ENCODE data around the gene USP6NL. TPM values are rescaled to one million over a fixed set of nuclear protein-coding genes. Genes with fewer than 3 reads are reported as not detected.
A peak's percentile ranks its signal among the peaks of the same experiment; 100 is the strongest.

The USP6NL gene
- total RNA-seq, 1 donor from 2014 or later: 29.6 TPM

GRCh38 chr10:11609052-11609451 lies 2.4 kb downstream of the USP6NL start:
- Mint-ChIP-seq H3K27me3 (no peaks in the 10 kb centered on the region), H3K4me3 (peak overlapping the region; percentile 78), H3K27ac (no peak overlapping the region), H3K4me1 (ENCODE audit: unreplicated experiment) (peaks cover 29% of the 10 kb centered on the region), H3K36me3 (no peaks in the 10 kb centered on the region), H3K9me3 (no peaks in the 10 kb centered on the region)
- DNase-seq (ENCODE audit: extremely low spot score, unreplicated experiment): no peak
- no peak for TF ChIP-seq CTCF (conservative IDR thresholded peaks at IDR 0.05)

- no peak for TF ChIP-seq CTCF (conservative IDR thresholded peaks at IDR 0.05)
- Mint-ChIP-seq H3K27ac (no peak overlapping the region), H3K36me3 (no peaks in the 10 kb centered on the region), H3K9me3 (no peaks in the 10 kb centered on the region), H3K27me3 (no peaks in the 10 kb centered on the region), H3K4me1 (ENCODE audit: unreplicated experiment) (peaks cover 32% of the 10 kb centered on the region), H3K4me3 (peak overlapping the region; percentile 78)
- DNase-seq (ENCODE audit: extremely low spot score, unreplicated experiment): no peak
Measured at GRCh38 chr10:11608159-11609013, 3.1 kb downstream of the USP6NL start.

GRCh38 chr10:11605807-11606408 lies 5.5 kb downstream of the USP6NL start:
- Mint-ChIP-seq H3K4me3 (no peak overlapping the region), H3K27ac (no peak overlapping the region), H3K36me3 (no peaks in the 10 kb centered on the region), H3K27me3 (no peaks in the 10 kb centered on the region), H3K9me3 (no peaks in the 10 kb centered on the region), H3K4me1 (ENCODE audit: unreplicated experiment) (peaks cover 38% of the 10 kb centered on the region)
- DNase-seq (ENCODE audit: extremely low spot score, unreplicated experiment): no peak
- TF ChIP-seq CTCF (conservative IDR thresholded peaks at IDR 0.05): no peak

- Mint-ChIP-seq H3K27me3 (no peaks in the 10 kb centered on the region), H3K4me3 (no peak overlapping the region), H3K27ac (no peak overlapping the region), H3K36me3 (peaks cover 3% of the 10 kb centered on the region), H3K9me3 (no peaks in the 10 kb centered on the region), H3K4me1 (ENCODE audit: unreplicated experiment) (peaks cover 38% of the 10 kb centered on the region)
- no peak for TF ChIP-seq CTCF (conservative IDR thresholded peaks at IDR 0.05)
- DNase-seq (ENCODE audit: extremely low spot score, unreplicated experiment): no peak
Measured at GRCh38 chr10:11604865-11605650, 6.4 kb downstream of the USP6NL start.

GRCh38 chr10:11603741-11604140 lies 7.7 kb downstream of the USP6NL start:
- H3K4me1 Mint-ChIP-seq (ENCODE audit: unreplicated experiment): peaks cover 30% of the 10 kb centered on the region

More at GRCh38 chr10:11603741-11604140, 7.7 kb downstream of the USP6NL start:
- TF ChIP-seq CTCF (conservative IDR thresholded peaks at IDR 0.05): no peak
- Mint-ChIP-seq H3K9me3 (no peaks in the 10 kb centered on the region), H3K36me3 (peaks cover 3% of the 10 kb centered on the region), H3K27ac (no peak overlapping the region), H3K27me3 (no peaks in the 10 kb centered on the region), H3K4me3 (no peak overlapping the region)
- no peak for DNase-seq (ENCODE audit: extremely low spot score, unreplicated experiment)

Data from type B pancreatic cell (in vitro differentiated cells).